GM12864 (cell line): Measurements from ENCODE around the gene MANBA.

Source experiments
- DNase-seq: peaks from one replicate; pipeline ENCODE4 v3.0.0-alpha.2; 2011; ENCODE audit warnings: low read depth
- H3K4me3 ChIP-seq: 2 replicates; pipeline ENCODE4 v1.5.1; 2011; ENCODE audit warnings: mild to moderate bottlenecking, low read depth, low read length, control low read depth
- TF ChIP-seq, protein P1 (sequence below): IDR thresholded peaks from 2 replicates; pipeline ENCODE4 v1.5.1; 2011; ENCODE audit warnings: low read depth, mild to moderate bottlenecking, moderate library complexity, low read length, control low read depth, inconsistent platforms; ENCODE audit errors: missing control alignments

Gene MANBA

DNA sequence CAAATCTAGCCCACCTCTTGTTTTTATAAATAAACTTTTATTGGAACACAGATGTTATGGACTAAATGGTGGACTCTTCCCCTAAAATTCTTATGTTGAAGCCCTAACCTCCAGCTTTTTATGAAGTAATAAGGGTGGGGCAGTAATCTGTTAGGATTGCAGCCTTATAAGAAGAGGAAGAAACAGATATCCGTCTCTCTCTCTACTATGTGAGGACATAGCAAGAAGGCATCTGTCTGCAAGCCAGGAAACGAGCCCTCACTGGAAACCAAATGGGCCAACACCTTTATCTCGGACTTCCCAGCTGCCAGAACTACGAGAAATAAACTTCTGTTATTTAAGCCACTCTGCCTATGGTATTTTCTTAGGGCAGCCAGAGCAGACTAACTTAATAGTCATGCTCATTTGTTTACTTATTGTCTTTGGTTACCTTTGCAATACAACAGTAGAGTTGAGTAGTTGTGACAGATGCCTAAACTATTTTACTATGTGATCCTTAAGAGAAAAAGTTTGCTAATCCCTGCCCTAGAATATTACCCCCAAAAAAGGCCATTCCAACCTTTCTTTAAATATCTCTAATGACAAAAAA is 67.4 kb downstream of the MANBA start:
- no peak overlapping the region for H3K4me3 ChIP-seq
- DNase-seq, result no peak
- TF ChIP-seq, protein P1, sequence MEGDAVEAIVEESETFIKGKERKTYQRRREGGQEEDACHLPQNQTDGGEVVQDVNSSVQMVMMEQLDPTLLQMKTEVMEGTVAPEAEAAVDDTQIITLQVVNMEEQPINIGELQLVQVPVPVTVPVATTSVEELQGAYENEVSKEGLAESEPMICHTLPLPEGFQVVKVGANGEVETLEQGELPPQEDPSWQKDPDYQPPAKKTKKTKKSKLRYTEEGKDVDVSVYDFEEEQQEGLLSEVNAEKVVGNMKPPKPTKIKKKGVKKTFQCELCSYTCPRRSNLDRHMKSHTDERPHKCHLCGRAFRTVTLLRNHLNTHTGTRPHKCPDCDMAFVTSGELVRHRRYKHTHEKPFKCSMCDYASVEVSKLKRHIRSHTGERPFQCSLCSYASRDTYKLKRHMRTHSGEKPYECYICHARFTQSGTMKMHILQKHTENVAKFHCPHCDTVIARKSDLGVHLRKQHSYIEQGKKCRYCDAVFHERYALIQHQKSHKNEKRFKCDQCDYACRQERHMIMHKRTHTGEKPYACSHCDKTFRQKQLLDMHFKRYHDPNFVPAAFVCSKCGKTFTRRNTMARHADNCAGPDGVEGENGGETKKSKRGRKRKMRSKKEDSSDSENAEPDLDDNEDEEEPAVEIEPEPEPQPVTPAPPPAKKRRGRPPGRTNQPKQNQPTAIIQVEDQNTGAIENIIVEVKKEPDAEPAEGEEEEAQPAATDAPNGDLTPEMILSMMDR, result no peak

GRCh38 chr4:102692474-102692873 is 68.3 kb downstream of the MANBA start:
- TF ChIP-seq, protein P1, result no peak
- no peak overlapping the region for H3K4me3 ChIP-seq
- DNase-seq, result no peak

DNA sequence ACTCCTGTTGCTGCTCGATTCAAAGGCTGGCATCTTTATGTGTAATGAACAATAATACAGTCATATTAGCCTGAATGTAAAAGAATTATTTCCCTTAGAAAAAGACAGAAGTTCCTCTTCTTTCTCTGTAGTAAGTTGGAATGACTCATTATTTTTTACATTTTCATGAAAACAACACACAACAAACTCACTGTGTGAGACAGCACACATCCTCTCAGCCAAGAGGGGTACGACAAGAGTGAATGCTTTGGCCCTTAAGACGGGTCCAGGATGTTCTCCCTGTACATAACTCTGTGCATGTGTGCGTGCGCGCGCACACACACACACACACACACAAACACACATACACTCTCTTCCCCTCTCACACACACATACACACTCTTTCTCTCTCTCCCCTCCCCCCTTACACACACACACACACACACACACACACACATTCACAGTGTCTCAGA is 72.8 kb downstream of the MANBA start:
- DNase-seq, result peak; percentile 27
- peak overlapping the region; percentile 48; the same call in 1 of the 2 replicates for H3K4me3 ChIP-seq
- TF ChIP-seq, protein P1, result no peak

DNA sequence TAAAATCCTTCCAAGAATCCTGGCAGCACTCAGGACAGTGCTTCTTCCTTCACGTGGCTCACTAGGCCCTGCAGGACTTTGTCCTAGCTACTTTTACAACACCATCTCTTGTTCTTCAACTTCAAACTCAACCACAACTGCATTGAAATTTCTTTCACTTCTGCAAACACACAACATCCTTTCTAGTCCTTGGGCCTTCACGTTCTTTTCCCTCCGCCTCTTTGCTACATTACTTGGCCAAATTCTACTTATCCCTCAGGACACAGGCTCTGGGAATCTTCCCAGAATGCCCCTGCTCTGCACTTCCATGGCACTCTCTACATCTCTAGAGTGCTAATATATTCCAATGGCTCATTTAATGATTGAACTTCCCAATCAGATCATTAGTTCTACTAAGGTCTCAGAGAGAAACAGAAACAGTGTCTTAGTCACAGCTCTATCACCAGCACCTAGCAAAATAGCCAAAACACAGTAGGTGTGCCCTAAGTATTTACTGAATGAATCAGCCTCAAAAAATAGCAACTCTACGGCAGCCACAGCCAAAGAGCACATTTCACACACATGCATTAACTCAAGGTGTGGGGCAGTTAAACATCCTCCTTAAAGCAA is 73.3 kb downstream of the MANBA start:
- TF ChIP-seq, protein P1, result no peak
- peak overlapping the region; percentile 48; the same call in 1 of the 2 replicates for H3K4me3 ChIP-seq
- peak; percentile 77 for DNase-seq

DNA sequence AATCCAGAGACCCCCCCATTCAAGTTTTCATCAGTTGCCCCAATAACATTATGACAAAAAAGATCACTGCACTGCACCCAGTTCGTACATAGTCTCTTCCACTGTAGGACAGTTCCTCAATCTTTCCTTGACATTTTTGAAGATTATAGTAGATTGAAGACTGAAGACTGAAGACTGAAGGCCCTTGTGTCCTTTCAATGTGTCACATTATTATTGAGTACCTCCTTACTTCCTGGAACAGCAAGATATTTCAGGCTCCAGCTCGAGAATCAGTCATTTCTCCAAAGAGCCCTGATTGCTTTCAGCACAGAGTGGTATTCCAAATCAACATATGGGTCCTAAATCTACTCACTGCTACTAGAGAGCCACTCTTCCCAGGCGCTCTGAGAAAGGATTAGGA is 75.0 kb downstream of the MANBA start:
- TF ChIP-seq, protein P1, result no peak
- no peak overlapping the region for H3K4me3 ChIP-seq
- no peak for DNase-seq

GRCh38 chr4:102684610-102685052 is 76.1 kb downstream of the MANBA start:
- TF ChIP-seq, protein P1, result no peak
- no peak overlapping the region for H3K4me3 ChIP-seq
- DNase-seq, result peak; percentile 15
